ENCODE data around the gene LPAR1.

DNA sequence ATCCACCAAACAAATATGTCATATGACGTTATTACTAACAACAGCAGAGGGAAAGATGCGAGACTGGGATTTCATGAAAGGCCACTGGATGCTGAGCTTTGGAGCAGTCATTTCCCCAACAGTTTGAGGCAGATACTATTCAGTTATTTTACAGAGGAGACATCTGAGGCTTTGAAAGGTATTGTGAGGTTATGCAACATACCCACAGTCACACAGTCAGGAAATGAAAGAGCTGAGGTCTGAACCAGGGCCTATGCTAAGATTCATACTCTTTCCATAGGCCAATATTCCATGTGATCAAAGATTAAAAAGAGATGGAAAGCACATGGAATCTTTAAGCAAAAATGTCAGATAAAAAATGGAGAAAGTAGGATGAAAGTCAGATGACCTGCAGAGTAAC lies 63.0 kb downstream of the LPAR1 start:
- no peak for TF ChIP-seq CTCF (conservative IDR thresholded peaks at IDR 0.05)
- no peak for TF ChIP-seq ZFX (IDR thresholded peaks at IDR 0.05)
